HG02840 (cell line): ENCODE measurements around the gene AP3D1.
A peak's percentile ranks its signal among the peaks of the same experiment; 100 is the strongest.

Experiments
- ATAC-seq: cut with Tn5 transposase; IDR thresholded peaks from one replicate; pipeline ENCODE4 v1.9.1; 2021; ENCODE audit warnings: mild to moderate bottlenecking, moderate library complexity, moderate number of reproducible peaks; ENCODE audit not compliant: unreplicated experiment, low FRiP score

Gene AP3D1

GRCh38 chr19:2051773-2052704 lies 99.3 kb downstream of the AP3D1 start:
- ATAC-seq, result no peak

GRCh38 chr19:2050991-2051772 lies 100.2 kb downstream of the AP3D1 start, which contains the start of gene MKNK2:
Gene MKNK2, minus strand, starts transcription at chr19:2051244. Its CDS starts 393 bp downstream, at chr19:2050851.
- peak; percentile 46 for ATAC-seq
